D341Med (cell line): ENCODE results near the gene MYO5A.
"Not testable (repeated sequence)": the region's sequence is repeated elsewhere in the genome, so short reads cannot be mapped to it uniquely, and the experiment has no call there.

Experiments
- DNase-seq: peaks from one replicate; pipeline ENCODE4 v3.0.0; 2012; ENCODE audit warnings: low spot score

Gene MYO5A

GRCh38 chr15:52419494-52419893, 109.2 kb downstream of the MYO5A start:
- no peak for DNase-seq

DNA sequence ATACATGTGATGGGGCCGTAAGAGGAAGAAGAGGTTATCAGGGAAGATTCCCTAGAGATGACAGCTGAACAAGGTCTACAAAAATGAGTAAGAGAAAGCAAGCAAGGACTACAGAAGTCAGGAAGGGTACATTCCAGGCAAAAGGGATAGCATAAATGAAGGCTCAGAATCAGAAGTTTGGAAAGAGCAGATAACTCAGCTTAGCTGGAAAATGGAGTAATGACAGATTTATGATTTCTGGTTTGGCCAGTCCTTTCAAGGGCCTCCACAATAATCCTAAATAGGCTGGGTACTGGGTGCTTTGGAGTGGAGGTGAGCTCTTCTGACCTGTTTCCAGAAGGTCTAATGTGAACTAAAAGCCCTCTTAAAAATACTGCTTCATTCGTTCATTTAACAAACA, 110.7 kb downstream of the MYO5A start:
- no peak for DNase-seq

DNA sequence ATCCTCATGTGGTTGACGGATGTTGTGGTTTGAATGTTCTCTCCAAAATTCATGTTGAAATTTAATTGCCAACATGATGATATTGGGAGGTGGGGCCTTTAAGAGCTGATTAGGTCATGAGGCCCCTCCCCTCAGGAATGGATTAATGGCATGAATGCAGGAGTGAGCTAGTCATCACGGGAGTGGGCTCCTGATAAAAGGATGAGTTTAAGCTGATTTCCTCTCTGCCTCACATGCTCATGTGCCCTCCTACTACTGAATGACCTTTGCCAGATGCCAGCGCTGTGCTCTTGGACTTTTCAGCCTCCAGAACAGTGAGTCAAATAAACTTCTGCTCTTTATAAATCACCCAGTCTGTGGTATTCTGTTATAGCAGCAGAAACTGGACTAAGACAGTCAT, 111.2 kb downstream of the MYO5A start:
- DNase-seq: no peak

- DNase-seq: not testable (repeated sequence)
Measured at GRCh38 chr15:52416566-52416965, 112.1 kb downstream of the MYO5A start.

- DNase-seq: no peak
Measured at GRCh38 chr15:52415628-52416027, 113.1 kb downstream of the MYO5A start.

GRCh38 chr15:52414936-52415335, 113.7 kb downstream of the MYO5A start:
- DNase-seq: no peak

- no peak for DNase-seq
Measured at GRCh38 chr15:52408823-52409222, 119.9 kb downstream of the MYO5A start.

DNA sequence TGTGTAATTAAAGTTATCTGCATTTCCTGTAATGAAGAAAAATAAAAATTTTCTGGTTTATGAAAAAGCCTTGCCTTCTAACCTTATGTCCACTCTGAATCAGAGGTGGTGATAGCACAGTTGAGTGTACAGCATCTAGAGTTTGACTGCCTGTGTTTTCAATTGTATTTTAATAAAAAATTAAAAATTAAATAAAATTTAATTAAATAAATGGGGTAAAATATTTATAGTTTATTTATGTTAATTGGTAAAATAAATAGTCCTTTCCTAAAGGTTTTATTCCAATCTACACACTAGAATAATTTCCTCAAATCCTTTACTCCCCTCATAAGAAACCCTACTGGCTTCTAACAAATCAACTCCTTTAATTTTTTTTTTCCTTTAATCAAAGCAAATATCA, 121.3 kb downstream of the MYO5A start:
- no peak for DNase-seq

GRCh38 chr15:52406601-52407000, 122.1 kb downstream of the MYO5A start:
- DNase-seq: no peak

GRCh38 chr15:52405856-52406255, 122.8 kb downstream of the MYO5A start:
- DNase-seq: no peak

- DNase-seq: no peak
Measured at GRCh38 chr15:52397118-52397517, 131.6 kb downstream of the MYO5A start.

DNA sequence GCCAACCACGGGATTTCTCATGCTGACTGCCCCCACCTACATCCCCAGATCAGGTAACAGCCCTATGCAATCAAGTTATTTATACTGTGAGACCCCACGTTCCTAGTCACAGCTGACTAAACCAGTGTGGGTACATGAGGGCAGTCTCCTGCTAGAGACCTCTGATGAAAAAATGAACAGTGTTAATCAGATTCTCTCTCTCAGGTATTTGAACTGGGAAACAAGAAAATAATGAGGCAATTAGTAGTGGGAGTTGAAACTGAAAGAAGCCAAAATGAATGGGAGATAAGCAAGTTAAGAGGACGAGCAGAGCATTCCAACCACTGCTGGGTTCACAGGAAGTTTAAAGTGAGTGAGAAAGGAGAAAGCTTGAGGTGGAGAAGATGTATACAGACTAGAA, 134.6 kb downstream of the MYO5A start:
- DNase-seq: no peak

DNA sequence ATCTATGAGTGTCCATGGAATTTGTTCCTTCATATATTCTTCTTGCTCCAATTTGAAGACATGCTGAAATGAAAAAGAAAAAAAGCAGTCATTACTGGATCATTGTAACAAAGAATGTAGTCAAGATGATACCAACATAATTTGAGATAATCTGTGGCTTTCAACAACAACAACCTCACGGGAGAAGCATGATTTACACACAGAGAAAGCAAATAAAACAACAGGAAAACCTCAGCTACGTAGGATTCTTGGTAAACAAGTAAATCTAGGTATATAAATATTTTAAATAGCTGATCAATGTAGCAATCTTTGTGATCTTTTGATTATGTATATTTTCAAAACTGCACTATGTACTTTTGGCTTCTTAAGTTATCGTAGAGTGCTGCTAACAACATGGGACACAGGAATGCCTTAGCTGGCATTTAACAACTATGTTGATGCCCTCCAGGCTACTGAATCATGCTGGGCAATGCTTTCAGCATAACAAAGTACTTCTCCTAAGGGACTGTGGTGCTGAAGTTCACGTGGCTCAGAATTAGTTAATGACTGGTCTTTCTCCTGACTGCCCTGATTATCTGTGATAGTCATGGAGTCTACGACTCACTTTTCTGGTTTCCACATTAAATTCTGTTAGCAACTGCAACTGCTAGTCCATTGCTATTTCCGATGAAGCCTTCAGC, 136.5 kb downstream of the MYO5A start:
- DNase-seq: no peak

- no peak for DNase-seq
Measured at GRCh38 chr15:52391069-52391468, 137.6 kb downstream of the MYO5A start.

GRCh38 chr15:52385670-52386069, 143.0 kb downstream of the MYO5A start:
- no peak for DNase-seq

GRCh38 chr15:52383100-52383588, 145.5 kb downstream of the MYO5A start:
- no peak for DNase-seq

- no peak for DNase-seq
Measured at GRCh38 chr15:52382647-52383046, 146.0 kb downstream of the MYO5A start.

DNA sequence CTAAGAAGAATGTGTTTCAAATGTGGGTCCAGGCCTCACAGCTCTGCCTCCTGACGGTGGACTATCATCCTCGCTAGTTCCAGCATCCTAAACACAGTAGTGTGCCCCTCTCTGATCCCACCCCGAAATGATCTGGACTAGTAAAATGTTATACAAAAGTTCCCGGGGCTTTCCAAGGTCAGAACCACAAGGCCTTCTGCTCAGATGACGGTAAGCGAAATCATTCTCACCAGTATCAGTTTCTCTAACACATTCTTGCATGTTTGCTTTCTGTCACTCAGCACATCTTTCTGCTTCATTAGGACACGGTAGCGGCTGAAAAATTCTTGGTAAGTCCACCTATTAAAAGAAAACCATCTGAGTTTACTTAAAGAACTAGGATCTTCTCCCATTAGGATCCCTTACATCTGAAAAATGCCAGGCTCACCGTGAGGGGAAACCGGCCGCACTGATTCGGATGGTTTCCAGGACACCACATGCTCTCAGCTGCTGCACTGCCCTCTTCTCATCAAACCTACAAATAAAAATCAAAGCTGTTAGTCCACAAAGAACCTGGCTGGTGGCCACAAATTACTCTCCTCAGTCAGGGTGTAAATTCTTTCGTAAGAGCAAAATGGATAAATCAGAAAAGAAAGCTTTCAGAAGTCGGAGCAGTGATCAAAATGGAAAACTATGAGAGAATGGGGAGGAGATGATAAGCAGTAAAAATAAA, 149.1 kb downstream of the MYO5A start:
- DNase-seq: no peak

- DNase-seq: no peak
Measured at GRCh38 chr15:52378746-52379394, 149.8 kb downstream of the MYO5A start.

DNA sequence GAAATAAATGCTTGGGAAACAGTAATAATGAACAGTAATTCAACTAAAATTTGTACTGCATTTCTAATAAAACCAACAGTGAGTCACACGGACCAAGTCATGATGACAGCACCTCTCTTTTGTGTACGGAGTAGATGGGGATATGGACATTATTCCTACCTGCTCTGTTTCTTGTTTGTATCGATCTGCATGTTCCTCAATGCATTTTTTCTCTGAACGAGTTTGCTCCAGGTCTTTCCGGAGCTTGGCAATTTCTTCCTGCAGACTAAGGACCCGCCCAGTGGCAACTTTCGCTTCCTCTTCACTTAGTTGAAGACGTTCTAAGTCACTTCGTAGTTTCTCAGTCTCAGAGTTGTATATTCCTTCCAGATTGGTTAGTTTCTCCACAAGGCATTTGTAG, 158.7 kb downstream of the MYO5A start:
- no peak for DNase-seq

GRCh38 chr15:52369455-52369854, 159.2 kb downstream of the MYO5A start:
- no peak for DNase-seq

DNA sequence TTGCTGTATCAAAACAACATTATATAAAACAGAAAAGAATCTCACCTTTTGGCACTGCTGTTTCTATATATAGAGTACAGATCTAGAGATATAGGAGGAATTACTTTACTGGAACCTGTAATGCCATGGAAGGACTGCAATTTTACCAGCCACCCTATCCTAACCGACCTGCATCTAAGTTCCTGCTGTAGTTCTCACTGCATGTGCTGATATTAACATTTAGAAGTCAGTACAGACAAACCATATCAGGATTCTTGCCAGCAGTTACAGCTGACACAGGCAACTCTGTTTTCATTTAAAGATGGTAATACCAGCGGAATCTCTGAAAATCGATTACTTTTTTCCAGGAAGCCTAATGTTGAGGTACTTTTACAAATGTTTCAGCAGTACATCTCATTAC, 159.7 kb downstream of the MYO5A start:
- no peak for DNase-seq

DNA sequence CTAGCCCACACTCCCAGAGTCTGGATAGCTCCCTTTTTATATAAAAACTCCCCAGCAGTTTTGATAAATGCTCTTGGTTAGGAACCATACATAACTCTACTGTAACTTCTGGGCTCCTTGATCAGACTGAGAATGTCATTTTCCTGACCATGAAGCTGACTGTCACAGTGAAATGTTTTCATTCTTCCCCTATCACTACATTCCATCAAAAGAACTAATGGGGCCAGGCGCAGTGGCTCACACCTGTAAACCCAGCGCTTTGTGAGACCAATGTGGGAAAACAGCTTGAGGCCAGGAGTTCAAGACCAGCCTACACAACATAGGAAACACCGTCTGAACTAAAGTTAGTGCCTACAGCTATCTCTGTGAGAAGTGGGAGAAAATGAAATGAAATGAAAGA, 160.3 kb downstream of the MYO5A start:
- DNase-seq: no peak
